PFSK-1 (cell line): ENCODE measurements around the gene BSND.

Experiments used
- FOXP2 ChIP-seq: optimal IDR thresholded peaks from 2 replicates; pipeline ENCODE3; 2011; ENCODE audit warnings: borderline replicate concordance, control low read depth, inconsistent platforms; ENCODE audit not compliant: insufficient read depth; ENCODE audit errors: extremely low read length, extremely low read depth
- POLR2AphosphoS5 ChIP-seq: IDR thresholded peaks from 2 replicates; pipeline ENCODE4 v1.6.1; 2012; ENCODE audit warnings: low read depth, mild to moderate bottlenecking, control low read depth, low read length, moderate library complexity
- SIN3A ChIP-seq: IDR thresholded peaks from 2 replicates; pipeline ENCODE4 v1.6.1; 2012; ENCODE audit warnings: mild to moderate bottlenecking, low read length, moderate library complexity, borderline replicate concordance; ENCODE audit not compliant: insufficient read depth
- TAF1 ChIP-seq: IDR thresholded peaks from 2 replicates; pipeline ENCODE4 v1.6.1; 2012; ENCODE audit warnings: low read length, control low read depth, borderline replicate concordance; ENCODE audit not compliant: insufficient read depth
- TF ChIP-seq, protein P1 (sequence below), 2 experiments: IDR thresholded peaks; 2 replicates each; pipeline versions ENCODE4 v1.6.1 to v1.8.0; 2011 to 2012; ENCODE audit warnings: low read depth in 2 of 2, low read length in 2 of 2, control low read depth in 1 of 2, inconsistent platforms in 1 of 2, mild to moderate bottlenecking in 1 of 2, moderate library complexity in 1 of 2; ENCODE audit not compliant: insufficient read depth in 1 of 2

BSND gene

GRCh38 chr1:54986025-54986424 is 12.7 kb upstream of the BSND start:
- TF ChIP-seq, protein P1, sequence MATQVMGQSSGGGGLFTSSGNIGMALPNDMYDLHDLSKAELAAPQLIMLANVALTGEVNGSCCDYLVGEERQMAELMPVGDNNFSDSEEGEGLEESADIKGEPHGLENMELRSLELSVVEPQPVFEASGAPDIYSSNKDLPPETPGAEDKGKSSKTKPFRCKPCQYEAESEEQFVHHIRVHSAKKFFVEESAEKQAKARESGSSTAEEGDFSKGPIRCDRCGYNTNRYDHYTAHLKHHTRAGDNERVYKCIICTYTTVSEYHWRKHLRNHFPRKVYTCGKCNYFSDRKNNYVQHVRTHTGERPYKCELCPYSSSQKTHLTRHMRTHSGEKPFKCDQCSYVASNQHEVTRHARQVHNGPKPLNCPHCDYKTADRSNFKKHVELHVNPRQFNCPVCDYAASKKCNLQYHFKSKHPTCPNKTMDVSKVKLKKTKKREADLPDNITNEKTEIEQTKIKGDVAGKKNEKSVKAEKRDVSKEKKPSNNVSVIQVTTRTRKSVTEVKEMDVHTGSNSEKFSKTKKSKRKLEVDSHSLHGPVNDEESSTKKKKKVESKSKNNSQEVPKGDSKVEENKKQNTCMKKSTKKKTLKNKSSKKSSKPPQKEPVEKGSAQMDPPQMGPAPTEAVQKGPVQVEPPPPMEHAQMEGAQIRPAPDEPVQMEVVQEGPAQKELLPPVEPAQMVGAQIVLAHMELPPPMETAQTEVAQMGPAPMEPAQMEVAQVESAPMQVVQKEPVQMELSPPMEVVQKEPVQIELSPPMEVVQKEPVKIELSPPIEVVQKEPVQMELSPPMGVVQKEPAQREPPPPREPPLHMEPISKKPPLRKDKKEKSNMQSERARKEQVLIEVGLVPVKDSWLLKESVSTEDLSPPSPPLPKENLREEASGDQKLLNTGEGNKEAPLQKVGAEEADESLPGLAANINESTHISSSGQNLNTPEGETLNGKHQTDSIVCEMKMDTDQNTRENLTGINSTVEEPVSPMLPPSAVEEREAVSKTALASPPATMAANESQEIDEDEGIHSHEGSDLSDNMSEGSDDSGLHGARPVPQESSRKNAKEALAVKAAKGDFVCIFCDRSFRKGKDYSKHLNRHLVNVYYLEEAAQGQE (IDR thresholded peaks at IDR 0.05; ENCODE audit: insufficient read depth in 1 of 2, low read depth in 2 of 2, low read length in 2 of 2), result no peak
- no peak for TF ChIP-seq FOXP2
- no peak for TF ChIP-seq POLR2AphosphoS5

DNA sequence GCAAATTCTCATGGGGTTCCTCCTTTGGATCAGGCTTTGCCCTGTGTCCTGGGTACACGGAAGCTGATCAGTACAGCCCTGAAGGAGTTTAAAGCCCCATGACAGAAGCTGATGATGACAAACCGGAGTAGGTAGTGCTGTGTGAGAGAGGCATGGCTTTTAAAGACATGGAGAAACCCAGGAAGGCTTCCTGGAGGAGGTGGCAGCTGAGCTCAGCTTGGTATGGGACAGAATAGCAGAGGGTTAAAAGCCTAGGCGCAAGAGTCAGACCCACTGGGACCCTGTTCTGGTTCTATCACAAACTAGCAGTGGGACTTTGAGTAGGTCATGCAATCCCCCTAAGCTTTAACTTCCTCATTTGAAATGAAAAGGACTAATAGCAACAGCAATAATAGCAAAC is 12.2 kb upstream of the BSND start:
- TF ChIP-seq POLR2AphosphoS5 (no peak), SIN3A (no peak), FOXP2 (no peak), TAF1 (no peak)
- TF ChIP-seq, protein P1 (IDR thresholded peaks at IDR 0.05; ENCODE audit: insufficient read depth in 1 of 2, low read depth in 2 of 2, low read length in 2 of 2), result no peak

- TF ChIP-seq FOXP2 (no peak), POLR2AphosphoS5 (no peak), SIN3A (no peak), TAF1 (no peak)
- TF ChIP-seq, protein P1 (IDR thresholded peaks at IDR 0.05; ENCODE audit: insufficient read depth in 1 of 2, low read depth in 2 of 2, low read length in 2 of 2), result no peak
Measured at GRCh38 chr1:54987427-54987826, 11.3 kb upstream of the BSND start.

DNA sequence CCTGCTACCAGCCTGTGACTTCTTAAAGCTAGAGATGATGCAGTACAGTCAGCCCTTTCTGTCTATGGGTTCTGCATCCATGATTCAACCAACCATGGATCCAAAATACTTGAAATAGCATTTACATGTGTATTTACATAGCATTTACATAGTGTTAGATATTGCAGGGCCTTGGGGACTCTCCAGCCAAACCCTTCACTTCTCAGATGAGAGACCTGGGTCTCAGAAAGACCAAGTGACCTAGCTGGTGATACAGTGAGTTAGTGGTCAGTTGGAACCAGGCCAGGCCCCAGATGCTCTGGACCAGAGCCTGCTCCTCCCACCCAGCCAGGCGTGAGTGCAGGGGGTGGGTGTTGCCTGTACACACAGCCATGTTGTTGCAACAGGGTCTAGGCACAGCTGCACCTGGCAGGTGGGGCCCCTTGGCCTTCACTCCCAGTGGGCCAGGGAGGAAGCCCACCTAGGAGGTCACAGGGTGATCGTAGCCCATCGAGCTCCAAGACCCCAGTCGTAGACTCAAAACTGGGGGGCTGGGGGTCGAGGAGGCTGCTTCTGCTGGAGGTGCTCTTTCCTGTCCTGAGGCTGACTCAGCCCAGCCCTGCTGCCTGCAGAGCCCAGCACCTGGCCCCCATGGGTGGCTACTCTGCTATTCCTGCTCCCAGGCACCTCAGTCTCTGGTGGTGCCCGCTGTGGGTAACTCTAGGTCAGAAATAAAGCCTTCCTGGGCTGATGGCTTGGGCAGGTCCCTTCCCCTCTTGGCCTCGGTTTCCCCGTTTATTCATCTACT is 10.6 kb upstream of the BSND start:
- TF ChIP-seq, protein P1 (IDR thresholded peaks at IDR 0.05; ENCODE audit: insufficient read depth in 1 of 2, low read depth in 2 of 2, low read length in 2 of 2), result no peak
- no peak for TF ChIP-seq POLR2AphosphoS5

GRCh38 chr1:54988975-54989374 is 9.8 kb upstream of the BSND start:
- TF ChIP-seq POLR2AphosphoS5 (no peak), FOXP2 (no peak), TAF1 (no peak), SIN3A (no peak)
- TF ChIP-seq, protein P1 (IDR thresholded peaks at IDR 0.05; ENCODE audit: insufficient read depth in 1 of 2, low read depth in 2 of 2, low read length in 2 of 2), result no peak
